GM19438 (cell line): ENCODE results near the gene RPL27A.
"Not testable (repeated sequence)": the region's sequence is repeated elsewhere in the genome, so short reads cannot be mapped to it uniquely, and the experiment has no call there.

Experiments
- ATAC-seq: cut with Tn5 transposase; IDR thresholded peaks from one replicate; pipeline ENCODE4 v1.9.1; 2021; ENCODE audit warnings: low read depth; ENCODE audit not compliant: unreplicated experiment

The RPL27A gene

GRCh38 chr11:8682303-8683114, at the start of gene RPL27A, which contains the start of gene TRIM66:
TSS of gene RPL27A (plus strand) at chr11:8682792. CDS start at chr11:8682814, 22 bp downstream.
TSS of gene TRIM66 (minus strand) at chr11:8682665. CDS start at chr11:8672274, 10,391 bp downstream.
- ATAC-seq = peak; percentile 91

GRCh38 chr11:8634498-8634897, 48.1 kb upstream of the RPL27A start:
- no peak for ATAC-seq

GRCh38 chr11:8636127-8636526, 46.5 kb upstream of the RPL27A start:
- ATAC-seq = no peak

DNA sequence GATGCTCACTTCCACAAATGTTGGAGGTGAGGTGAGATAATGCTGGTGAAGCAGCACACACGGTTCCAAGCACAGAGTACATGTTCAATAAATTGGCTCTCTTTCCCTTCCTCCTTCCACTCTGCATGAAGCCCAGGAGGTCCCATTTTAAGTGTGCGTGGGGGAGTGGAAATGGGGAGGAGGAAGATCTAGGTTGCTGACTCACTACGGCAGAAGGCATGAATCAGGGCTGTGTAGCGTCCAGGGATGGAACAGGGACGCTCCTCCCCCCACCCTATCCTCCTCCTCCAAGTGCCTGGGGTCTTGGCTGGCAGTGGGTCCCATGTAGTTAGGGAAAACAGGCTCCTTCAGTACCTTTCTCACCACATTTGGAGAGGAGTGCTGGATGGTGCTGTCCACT, 44.3 kb upstream of the RPL27A start:
- ATAC-seq = no peak

- no peak for ATAC-seq
Measured at GRCh38 chr11:8639655-8640054, 42.9 kb upstream of the RPL27A start.

DNA sequence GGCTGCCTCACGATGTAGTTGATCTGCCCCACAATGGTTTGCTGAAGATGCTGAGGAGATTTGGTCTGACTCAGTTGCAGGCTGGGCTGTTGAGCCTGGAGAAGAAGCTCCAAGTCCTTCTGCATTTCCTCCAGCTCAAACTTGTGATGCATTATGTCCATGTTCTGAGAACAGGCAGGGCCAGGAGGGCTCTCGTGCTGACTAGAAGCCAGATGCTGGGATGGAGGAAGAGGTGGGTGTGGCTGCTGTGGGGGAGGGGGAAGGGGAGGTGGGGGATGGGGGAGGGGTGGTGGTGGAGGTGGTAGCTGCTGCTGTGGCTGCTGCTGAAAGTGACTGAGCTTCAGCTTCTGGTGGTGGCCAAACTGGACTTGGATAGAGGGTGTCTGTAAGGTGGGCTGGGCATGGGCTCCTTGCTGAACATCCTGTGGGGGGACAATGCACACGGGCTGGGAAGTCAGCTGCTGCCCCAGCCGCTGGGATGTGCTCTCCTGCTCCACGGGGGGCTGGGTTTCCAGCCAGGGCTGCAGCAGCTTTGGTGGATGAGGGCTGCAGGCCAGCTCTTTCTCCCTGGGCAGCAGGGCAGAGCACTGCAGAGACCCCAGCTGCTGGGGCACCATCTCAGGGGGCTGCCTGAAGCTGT, 42.2 kb upstream of the RPL27A start:
- no peak for ATAC-seq

GRCh38 chr11:8641332-8641731, 41.3 kb upstream of the RPL27A start:
- ATAC-seq = no peak

- no peak for ATAC-seq
Measured at GRCh38 chr11:8642196-8642841, 40.3 kb upstream of the RPL27A start.

DNA sequence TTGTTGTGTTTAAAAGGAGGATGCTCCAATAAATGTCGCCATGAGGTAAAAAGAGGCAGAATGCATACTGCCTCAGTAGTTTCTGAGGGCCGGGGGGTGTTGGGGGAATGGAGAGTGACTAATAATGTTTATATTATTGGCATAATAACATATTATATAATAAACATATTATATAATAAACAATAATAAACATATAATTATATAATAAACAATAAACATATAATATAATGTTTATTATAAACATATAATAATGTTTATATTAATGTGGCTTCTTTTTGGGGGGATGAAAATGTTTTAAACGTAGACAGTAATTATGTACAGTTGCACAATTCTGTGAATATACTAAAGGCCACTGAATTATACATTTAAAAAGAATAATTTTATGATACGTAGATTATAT, 35.7 kb upstream of the RPL27A start:
- no peak for ATAC-seq

DNA sequence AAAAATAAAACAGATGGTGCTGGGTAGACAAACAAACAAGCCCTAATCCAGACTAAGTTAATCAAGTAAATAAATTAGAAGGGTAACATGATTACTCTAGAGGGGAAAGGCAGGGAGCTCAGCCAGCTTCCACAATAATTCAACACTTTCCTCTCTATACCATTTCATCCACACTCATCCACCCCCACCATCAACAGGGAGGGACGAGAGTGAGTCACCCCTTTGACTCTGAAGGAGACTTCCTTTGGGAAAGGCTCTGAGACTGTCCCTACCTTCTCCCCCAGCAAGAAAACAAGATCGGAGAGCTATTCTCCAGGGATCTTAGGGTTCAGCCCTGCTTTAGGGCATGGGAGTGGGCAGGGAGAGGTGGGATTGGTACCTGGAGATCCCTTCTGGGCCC, 33.2 kb upstream of the RPL27A start:
- no peak for ATAC-seq

GRCh38 chr11:8650401-8650990, 32.1 kb upstream of the RPL27A start:
- ATAC-seq = no peak

- no peak for ATAC-seq
Measured at GRCh38 chr11:8652140-8652539, 30.5 kb upstream of the RPL27A start.

- ATAC-seq = no peak
Measured at GRCh38 chr11:8654503-8654902, 28.1 kb upstream of the RPL27A start.

DNA sequence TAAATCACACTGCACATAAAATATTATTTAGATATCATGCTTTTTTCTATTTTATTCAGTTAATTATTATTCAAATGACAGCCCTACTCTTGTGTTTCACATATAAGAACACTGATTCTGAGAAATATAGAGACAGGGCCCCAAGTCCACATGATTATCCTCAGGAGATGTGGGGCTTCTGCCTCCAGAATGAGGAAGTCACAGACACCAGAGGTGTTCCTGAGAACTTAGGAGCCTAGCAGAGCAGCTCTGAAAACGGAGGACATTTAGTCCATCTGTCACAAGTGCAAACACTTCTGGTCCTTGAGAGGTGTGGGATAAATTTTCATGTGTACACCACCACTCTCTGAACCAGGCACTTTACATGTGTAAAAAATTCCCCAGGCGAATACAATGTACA, 26.3 kb upstream of the RPL27A start:
- ATAC-seq = no peak

GRCh38 chr11:8658321-8659057, 24.1 kb upstream of the RPL27A start:
- ATAC-seq = no peak

- ATAC-seq = no peak
Measured at GRCh38 chr11:8661001-8661795, 21.4 kb upstream of the RPL27A start.

GRCh38 chr11:8665222-8665621, 17.4 kb upstream of the RPL27A start:
- no peak for ATAC-seq

GRCh38 chr11:8670081-8670480, 12.5 kb upstream of the RPL27A start:
- ATAC-seq = not testable (repeated sequence)

GRCh38 chr11:8671193-8671612, 11.4 kb upstream of the RPL27A start:
- ATAC-seq = no peak

DNA sequence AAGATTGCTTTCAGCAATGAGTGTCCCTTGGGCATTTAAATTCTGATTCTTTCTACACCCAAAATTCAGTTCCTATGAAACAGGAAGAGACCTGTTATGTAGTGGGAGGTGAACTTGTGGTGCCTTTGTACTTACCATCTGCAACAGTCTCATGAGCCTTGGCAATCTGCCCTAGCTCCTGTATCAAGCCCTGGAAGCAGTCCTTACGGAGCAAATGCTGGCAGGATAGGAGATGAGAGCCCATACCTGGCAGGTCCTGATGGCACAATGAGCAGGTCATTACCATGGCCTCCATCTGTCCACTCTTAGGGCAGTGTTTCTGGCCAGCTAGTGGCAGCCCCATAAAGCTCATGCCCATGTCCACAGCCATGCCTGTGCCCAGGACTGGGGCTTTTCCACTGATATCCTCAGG, 10.9 kb upstream of the RPL27A start:
- no peak for ATAC-seq
